Measurements from ENCODE around the gene CCDC160.

The CCDC160 gene

GRCh38 chrX:134287346-134287745, 50.4 kb downstream of the CCDC160 start:
- no peak overlapping the region for H3K27ac ChIP-seq
- no peak for DNase-seq (ENCODE audit: low read depth, low spot score)

GRCh38 chrX:134294548-134294947, 57.6 kb downstream of the CCDC160 start:
- DNase-seq (ENCODE audit: low read depth, low spot score): no peak
- no peak overlapping the region for H3K27ac ChIP-seq

All from epithelial cell of prostate (primary cell).